WTC11 (cell line): ENCODE results near the gene CETN2. TPM values are rescaled to one million over a fixed set of nuclear protein-coding genes. Genes with fewer than 3 reads are reported as not detected.

Source experiments
- ATAC-seq: fragments of 200-7000 bp; cut with Tn5 transposase; 2 replicates; pipeline ENCODE4 v1.10.0; 2021; ENCODE audit warnings: mild to moderate bottlenecking, moderate library complexity
- CTCF ChIA-PET: fragments of 300-600 bp; sonication (Branson Sonifier 250); formaldehyde crosslinking; loops from one replicate; lab custom pipeline; 2021; ENCODE audit warnings: antibody characterized with exemption; lab: Charles Lee
- POLR2A ChIA-PET: fragments of 350-600 bp; sonication (Branson Sonifier 250); formaldehyde crosslinking; loops from one replicate; lab custom pipeline; 2021; ENCODE audit warnings: antibody characterized with exemption; lab: Charles Lee
- DNase-seq: peaks from one replicate; pipeline ENCODE4 v3.0.0; 2021; ENCODE audit warnings: low spot score
- H3K27ac Mint-ChIP-seq: 2 replicates; pipeline ENCODE4 v1.8.0; 2021; ENCODE audit warnings: mixed read lengths
- H3K27me3 Mint-ChIP-seq: 2 replicates; pipeline ENCODE4 v1.8.0; 2021; ENCODE audit warnings: low read depth, mild to moderate bottlenecking, moderate library complexity, mixed read lengths
- H3K36me3 Mint-ChIP-seq: 2 replicates; pipeline ENCODE4 v1.8.0; 2021; ENCODE audit warnings: mixed read lengths
- H3K4me1 Mint-ChIP-seq: 2 replicates; pipeline ENCODE4 v1.8.0; 2022; ENCODE audit warnings: mixed read lengths
- H3K4me3 Mint-ChIP-seq: 2 replicates; pipeline ENCODE4 v1.8.0; 2021; ENCODE audit warnings: mild to moderate bottlenecking, moderate library complexity, mixed read lengths
- H3K9me3 Mint-ChIP-seq: 2 replicates; pipeline ENCODE4 v1.8.0; 2021; ENCODE audit warnings: mixed read lengths
- ATF2 ChIP-seq: sonication (generic); formaldehyde crosslinking; IDR thresholded peaks from 2 replicates; pipeline ENCODE4 v1.8.1; 2022; ENCODE audit warnings: low read depth, missing genetic modification reagents, borderline replicate concordance
- CREM ChIP-seq: sonication (generic); formaldehyde crosslinking; IDR thresholded peaks from 2 replicates; pipeline ENCODE4 v1.8.1; 2022; ENCODE audit warnings: mild to moderate bottlenecking, missing genetic modification reagents, moderate library complexity
- GRHL2 ChIP-seq: fragments of 250-450 bp; sonication (Bioruptor Pico); IDR thresholded peaks from 2 replicates; pipeline ENCODE4 v1.8.0; 2022; ENCODE audit warnings: mild to moderate bottlenecking, moderate library complexity; ENCODE audit not compliant: insufficient replicate concordance, severe bottlenecking
- HMGA2 ChIP-seq: fragments of 250-450 bp; sonication (Bioruptor Pico); IDR thresholded peaks from 2 replicates; pipeline ENCODE4 v1.4.0; 2021; ENCODE audit warnings: mild to moderate bottlenecking, moderate library complexity
- JUN ChIP-seq: sonication (generic); formaldehyde crosslinking; IDR thresholded peaks from 2 replicates; pipeline ENCODE4 v1.8.0; 2023; ENCODE audit warnings: mild to moderate bottlenecking, missing genetic modification reagents
- MXD4 ChIP-seq: fragments of 250-450 bp; sonication (Bioruptor Pico); IDR thresholded peaks from 2 replicates; pipeline ENCODE4 v1.8.0; 2021; ENCODE audit warnings: mild to moderate bottlenecking, moderate library complexity, borderline replicate concordance
- NFE2L1 ChIP-seq: sonication (generic); formaldehyde crosslinking; IDR thresholded peaks from 2 replicates; pipeline ENCODE4 v1.8.1; 2023; ENCODE audit warnings: missing genetic modification reagents
- RELA ChIP-seq: sonication (generic); formaldehyde crosslinking; IDR thresholded peaks from 2 replicates; pipeline ENCODE4 v1.8.1; 2022; ENCODE audit warnings: missing genetic modification reagents, mild to moderate bottlenecking, borderline replicate concordance
- ZMAT4 ChIP-seq: fragments of 250-450 bp; sonication (Bioruptor Pico); IDR thresholded peaks from 2 replicates; pipeline ENCODE4 v1.9.0; 2021; ENCODE audit warnings: mild to moderate bottlenecking
- ZNF219 ChIP-seq: sonication (generic); formaldehyde crosslinking; IDR thresholded peaks from 2 replicates; pipeline ENCODE4 v1.8.0; 2023; ENCODE audit warnings: missing genetic modification reagents, mild to moderate bottlenecking, borderline replicate concordance
- ZNF416 ChIP-seq: fragments of 250-450 bp; sonication (Bioruptor Pico); IDR thresholded peaks from 2 replicates; pipeline ENCODE4 v1.9.0; 2021; ENCODE audit warnings: mild to moderate bottlenecking, inconsistent platforms
- ZNF512 ChIP-seq: sonication (generic); formaldehyde crosslinking; IDR thresholded peaks from 2 replicates; pipeline ENCODE4 v1.8.1; 2022; ENCODE audit warnings: missing genetic modification reagents, borderline replicate concordance
- total RNA-seq: library from RNA; stranded (reverse); gene quantifications from 3 replicates; pipeline ENCODE4 v1.2.3, GENCODE V29; 2021
- TF ChIP-seq, protein P1 (sequence below): sonication (generic); formaldehyde crosslinking; conservative IDR thresholded peaks from 2 replicates; pipeline ENCODE4 v1.8.1; 2022; ENCODE audit warnings: mild to moderate bottlenecking, missing genetic modification reagents
- TF ChIP-seq, protein P2 (sequence below): sonication (generic); formaldehyde crosslinking; IDR thresholded peaks from 2 replicates; pipeline ENCODE4 v1.8.0; 2023; ENCODE audit warnings: missing genetic modification reagents
- TF ChIP-seq, protein P3 (sequence below): sonication (generic); formaldehyde crosslinking; IDR thresholded peaks from 2 replicates; pipeline ENCODE4 v1.8.0; 2022; ENCODE audit warnings: missing genetic modification reagents

The CETN2 gene
- total RNA-seq, 1 experiment from 2014 or later: 20.5 TPM

DNA sequence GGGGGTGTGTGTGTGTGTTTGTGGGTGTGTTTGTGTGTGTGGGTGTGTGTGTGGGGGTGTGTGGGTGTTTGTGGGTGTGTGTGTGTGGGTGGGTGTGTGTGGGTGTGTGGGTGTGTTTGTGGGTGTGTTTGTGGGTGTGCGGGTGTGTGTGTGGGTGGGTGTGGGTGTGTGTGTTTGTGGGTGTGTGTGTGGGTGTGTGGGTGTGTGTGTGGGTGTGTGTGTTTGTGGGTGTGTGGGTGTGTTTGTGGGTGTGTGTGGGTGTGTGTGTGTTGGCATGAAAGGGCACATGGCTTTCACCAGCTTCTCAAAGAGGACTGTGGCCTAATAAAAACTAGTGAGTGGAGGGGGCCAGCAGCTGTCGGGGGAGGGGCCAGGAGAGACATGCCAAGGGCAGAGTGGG is 42.0 kb upstream of the CETN2 start:
- no peak for TF ChIP-seq ATF2 (CRISPR knock-in tag)
- no peak for TF ChIP-seq GRHL2 (CRISPR knock-in tag)
- TF ChIP-seq, protein P1, sequence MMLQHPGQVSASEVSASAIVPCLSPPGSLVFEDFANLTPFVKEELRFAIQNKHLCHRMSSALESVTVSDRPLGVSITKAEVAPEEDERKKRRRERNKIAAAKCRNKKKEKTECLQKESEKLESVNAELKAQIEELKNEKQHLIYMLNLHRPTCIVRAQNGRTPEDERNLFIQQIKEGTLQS (CRISPR knock-in tag): no peak
- no peak for TF ChIP-seq RELA (CRISPR knock-in tag)
- TF ChIP-seq ZNF219 (CRISPR knock-in tag): no peak
- TF ChIP-seq ZNF512 (CRISPR knock-in tag): no peak
- TF ChIP-seq CREM: no peak
- no peak for TF ChIP-seq MXD4 (CRISPR knock-in tag)
- TF ChIP-seq NFE2L1 (CRISPR knock-in tag): no peak
- TF ChIP-seq, protein P2, sequence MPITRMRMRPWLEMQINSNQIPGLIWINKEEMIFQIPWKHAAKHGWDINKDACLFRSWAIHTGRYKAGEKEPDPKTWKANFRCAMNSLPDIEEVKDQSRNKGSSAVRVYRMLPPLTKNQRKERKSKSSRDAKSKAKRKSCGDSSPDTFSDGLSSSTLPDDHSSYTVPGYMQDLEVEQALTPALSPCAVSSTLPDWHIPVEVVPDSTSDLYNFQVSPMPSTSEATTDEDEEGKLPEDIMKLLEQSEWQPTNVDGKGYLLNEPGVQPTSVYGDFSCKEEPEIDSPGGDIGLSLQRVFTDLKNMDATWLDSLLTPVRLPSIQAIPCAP (CRISPR knock-in tag): no peak
- no peak for TF ChIP-seq JUN (CRISPR knock-in tag)
- no peak for TF ChIP-seq ZNF416
- Mint-ChIP-seq H3K27ac (no peak overlapping the region), H3K4me3 (no peak overlapping the region), H3K36me3 (peaks cover 17% of the 10 kb centered on the region), H3K4me1 (peaks cover 8% of the 10 kb centered on the region; the same call in 1 of the 2 replicates), H3K9me3 (peaks cover 3% of the 10 kb centered on the region; the same call in 1 of the 2 replicates), H3K27me3 (peaks cover 18% of the 10 kb centered on the region)
- ChIA-PET CTCF (interaction anchor here (1.0 to 1.5 kb wide), 3 partner anchors 11 to 54 kb away, joined by 3 read pairs; no protein-coding TSS in a partner anchor), POLR2A (no interaction called here)
- no peak for DNase-seq
- ATAC-seq: no peak

GRCh38 chrX:152871260-152871659 is 40.7 kb upstream of the CETN2 start:
- no peak overlapping the region for H3K4me3 Mint-ChIP-seq
- ChIA-PET CTCF (interaction anchor here (1.4 to 3.0 kb wide), 3 partner anchors 12 to 55 kb away, joined by 3 to 11 read pairs (median 5); no protein-coding TSS in a partner anchor), POLR2A (no interaction called here)
- H3K4me1 Mint-ChIP-seq: peaks cover 8% of the 10 kb centered on the region; the same call in 1 of the 2 replicates
- peaks cover 19% of the 10 kb centered on the region for H3K36me3 Mint-ChIP-seq
- peaks cover 13% of the 10 kb centered on the region for H3K27me3 Mint-ChIP-seq
- H3K27ac Mint-ChIP-seq: no peak overlapping the region
- H3K9me3 Mint-ChIP-seq: no peaks in the 10 kb centered on the region
- TF ChIP-seq ZMAT4 (no peak), HMGA2 (CRISPR knock-in tag) (no peak), MXD4 (CRISPR knock-in tag) (no peak), JUN (CRISPR knock-in tag) (no peak)
- TF ChIP-seq, protein P3, sequence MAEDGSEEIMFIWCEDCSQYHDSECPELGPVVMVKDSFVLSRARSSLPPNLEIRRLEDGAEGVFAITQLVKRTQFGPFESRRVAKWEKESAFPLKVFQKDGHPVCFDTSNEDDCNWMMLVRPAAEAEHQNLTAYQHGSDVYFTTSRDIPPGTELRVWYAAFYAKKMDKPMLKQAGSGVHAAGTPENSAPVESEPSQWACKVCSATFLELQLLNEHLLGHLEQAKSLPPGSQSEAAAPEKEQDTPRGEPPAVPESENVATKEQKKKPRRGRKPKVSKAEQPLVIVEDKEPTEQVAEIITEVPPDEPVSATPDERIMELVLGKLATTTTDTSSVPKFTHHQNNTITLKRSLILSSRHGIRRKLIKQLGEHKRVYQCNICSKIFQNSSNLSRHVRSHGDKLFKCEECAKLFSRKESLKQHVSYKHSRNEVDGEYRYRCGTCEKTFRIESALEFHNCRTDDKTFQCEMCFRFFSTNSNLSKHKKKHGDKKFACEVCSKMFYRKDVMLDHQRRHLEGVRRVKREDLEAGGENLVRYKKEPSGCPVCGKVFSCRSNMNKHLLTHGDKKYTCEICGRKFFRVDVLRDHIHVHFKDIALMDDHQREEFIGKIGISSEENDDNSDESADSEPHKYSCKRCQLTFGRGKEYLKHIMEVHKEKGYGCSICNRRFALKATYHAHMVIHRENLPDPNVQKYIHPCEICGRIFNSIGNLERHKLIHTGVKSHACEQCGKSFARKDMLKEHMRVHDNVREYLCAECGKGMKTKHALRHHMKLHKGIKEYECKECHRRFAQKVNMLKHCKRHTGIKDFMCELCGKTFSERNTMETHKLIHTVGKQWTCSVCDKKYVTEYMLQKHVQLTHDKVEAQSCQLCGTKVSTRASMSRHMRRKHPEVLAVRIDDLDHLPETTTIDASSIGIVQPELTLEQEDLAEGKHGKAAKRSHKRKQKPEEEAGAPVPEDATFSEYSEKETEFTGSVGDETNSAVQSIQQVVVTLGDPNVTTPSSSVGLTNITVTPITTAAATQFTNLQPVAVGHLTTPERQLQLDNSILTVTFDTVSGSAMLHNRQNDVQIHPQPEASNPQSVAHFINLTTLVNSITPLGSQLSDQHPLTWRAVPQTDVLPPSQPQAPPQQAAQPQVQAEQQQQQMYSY (CRISPR knock-in tag): no peak
- DNase-seq: no peak
- ATAC-seq: no peak; the same call in 1 of the 2 replicates
